Stimulated activated naive CD8-positive, alpha-beta T cell treated with anti-CD3 and anti-CD28 coated beads, Interleukin-15, Interleukin-2, amounts not matched to agents 100 U/mL and 50 U/mL, for 24 hours (primary cell): Measurements from ENCODE around the gene GDAP1L1.

Experiments used
- ATAC-seq: fragments of 150-1000 bp; cut with Tn5 transposase; one replicate; pipeline ENCODE4 v1.10.0; 2021
- DNase-seq: peaks from one replicate; pipeline ENCODE4 v3.0.0; 2021

GDAP1L1 gene

DNA sequence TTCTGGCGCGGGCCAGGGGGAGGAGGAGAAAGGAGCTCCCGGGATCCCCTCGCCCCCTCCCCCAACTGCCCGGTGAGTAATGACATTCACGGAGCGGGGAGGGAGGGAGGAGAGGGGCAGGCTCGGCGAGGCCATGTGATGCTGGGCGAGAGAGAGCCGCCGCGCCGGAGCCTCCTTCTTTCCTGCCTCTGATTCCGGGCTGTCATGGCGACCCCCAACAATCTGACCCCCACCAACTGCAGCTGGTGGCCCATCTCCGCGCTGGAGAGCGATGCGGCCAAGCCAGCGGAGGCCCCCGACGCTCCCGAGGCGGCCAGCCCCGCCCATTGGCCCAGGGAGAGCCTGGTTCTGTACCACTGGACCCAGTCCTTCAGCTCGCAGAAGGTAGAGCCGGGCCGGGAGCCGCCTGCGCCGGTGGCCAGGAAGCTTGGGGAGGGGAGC, at the start of gene GDAP1L1:
Gene GDAP1L1 (plus strand): TSS at position 178 of the 441 bp plus-strand sequence. CDS start 27 bp downstream, at position 205.
- no peak for DNase-seq
- no peak for ATAC-seq

DNA sequence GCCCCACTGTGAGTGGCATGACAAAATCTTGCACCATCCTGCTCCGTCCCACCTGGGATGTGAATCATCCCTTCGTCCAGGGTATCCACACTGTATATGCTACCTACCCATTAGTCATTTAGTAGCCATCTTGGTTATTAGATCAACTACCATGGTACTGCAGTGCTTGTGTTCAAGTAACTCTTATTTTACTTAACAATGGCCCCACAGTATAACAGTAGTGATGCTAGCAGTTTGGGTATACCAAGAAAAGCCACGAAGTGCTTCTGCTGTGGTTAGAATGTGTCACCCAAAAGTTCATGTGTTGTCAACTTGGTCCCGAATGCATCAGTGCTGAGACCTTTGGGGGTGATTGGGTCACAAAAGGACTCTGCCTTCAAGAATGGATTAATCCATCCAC, 48.2 kb upstream of the GDAP1L1 start:
- peak; percentile 93 for ATAC-seq

DNA sequence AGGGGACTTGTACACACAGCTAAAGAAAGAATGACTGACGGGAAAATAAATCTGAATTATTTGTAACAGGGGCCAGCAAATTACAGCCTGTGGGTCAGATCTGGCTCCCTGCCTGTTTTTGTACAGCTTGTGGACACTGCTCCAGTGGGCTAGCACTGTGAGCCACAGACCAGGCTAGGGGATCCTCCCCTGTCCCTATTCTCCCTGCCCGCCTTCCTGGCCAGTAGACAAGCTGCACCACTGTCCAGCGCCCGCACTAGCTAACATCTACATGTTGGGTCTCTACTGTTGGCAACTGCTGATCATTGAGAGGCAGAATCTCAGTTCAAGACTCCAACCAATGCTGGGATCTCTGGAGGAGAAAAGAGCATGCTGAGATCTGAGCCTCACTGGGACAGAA, 47.2 kb upstream of the GDAP1L1 start:
- ATAC-seq, result no peak
- DNase-seq, result no peak

More for the DNA sequence above, 48.2 kb upstream of the GDAP1L1 start:
- DNase-seq, result no peak

DNA sequence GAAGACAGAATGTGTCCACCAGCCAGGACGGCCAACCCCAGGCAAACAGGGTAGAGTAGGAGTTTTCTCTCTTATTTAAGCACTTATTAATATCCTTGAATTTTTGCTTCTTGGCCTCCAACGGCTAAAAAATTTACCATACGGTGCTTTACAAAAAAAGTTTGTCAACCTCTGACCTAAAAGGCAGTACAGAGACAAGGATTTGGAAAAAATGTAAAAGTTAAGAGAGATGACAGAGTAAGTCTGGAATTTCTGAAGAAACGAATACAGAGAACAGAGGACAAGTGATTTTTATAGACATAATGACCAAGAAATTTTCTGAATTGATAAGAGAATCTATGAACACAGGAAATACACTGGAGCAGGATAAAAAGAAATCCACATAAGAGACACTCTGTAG, 46.7 kb upstream of the GDAP1L1 start:
- ATAC-seq (no peak), DNase-seq (no peak)

DNA sequence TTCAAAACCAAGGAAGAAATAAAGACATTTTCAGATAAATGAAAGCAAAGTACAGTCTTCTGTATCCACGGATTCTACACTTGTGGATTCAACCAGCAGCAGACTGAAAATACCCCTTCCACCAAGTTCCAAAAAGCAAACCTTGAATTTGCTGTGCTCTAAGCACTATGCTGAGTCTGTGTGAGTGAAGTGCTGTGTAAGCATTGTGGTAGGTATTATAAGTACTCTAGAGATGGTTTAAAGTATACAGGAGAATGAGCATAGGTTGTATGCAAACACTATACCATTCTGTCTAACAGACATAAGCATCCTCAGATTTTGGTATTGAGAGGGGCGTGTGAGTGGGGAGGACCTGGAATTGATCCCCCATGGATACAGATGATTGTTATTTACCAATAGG, 46.1 kb upstream of the GDAP1L1 start:
- ATAC-seq (no peak), DNase-seq (no peak)

DNA sequence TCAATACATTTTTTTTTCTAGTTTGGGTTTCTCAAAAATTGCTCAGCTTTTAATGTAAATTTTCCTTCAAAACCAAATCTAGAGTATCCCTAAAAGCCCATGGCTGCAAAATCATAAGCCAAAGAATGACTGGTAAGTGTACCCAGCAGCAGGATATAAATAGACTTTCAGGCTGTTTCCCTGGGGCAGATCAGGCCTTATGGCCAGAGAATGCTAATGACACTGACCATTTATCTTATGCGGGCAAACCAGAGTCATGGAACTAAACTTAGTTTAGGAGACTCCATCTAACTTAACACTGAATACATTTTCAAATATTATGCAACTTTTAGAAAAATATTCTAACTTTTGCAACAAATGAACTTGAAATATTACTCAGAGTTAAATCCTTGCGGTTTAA, 43.9 kb upstream of the GDAP1L1 start:
- no peak for ATAC-seq
- no peak for DNase-seq

DNA sequence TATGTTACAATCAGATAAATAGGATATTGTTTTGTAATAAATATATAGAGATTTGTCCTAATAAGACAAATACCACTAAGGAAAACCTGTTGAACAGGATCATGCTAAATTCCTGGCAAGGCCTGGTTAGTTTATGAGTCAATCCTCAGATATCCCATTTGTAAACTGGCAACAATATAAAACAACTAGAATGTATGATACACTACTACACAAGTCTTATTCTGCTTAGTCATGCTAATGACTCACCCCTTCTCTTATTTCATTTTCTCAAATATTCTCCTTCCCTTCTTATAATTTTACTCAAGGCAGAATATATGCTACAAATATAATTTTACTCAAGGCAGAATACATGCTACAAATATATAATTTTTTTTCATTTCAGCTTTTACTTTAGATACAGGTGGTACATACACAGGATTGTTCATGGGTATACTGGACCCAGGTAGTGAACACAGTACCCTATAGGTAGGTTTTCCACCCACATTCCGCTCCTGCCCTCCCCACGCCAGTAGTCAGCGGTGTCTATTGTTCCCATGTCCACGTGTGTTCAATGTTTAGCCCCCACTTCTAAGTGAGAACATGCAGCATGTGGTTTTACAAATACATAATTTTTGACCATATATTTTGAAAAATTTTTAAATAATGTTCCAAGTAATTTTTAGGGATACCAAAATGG, 42.8 kb upstream of the GDAP1L1 start:
- no peak for DNase-seq
- ATAC-seq, result no peak

DNA sequence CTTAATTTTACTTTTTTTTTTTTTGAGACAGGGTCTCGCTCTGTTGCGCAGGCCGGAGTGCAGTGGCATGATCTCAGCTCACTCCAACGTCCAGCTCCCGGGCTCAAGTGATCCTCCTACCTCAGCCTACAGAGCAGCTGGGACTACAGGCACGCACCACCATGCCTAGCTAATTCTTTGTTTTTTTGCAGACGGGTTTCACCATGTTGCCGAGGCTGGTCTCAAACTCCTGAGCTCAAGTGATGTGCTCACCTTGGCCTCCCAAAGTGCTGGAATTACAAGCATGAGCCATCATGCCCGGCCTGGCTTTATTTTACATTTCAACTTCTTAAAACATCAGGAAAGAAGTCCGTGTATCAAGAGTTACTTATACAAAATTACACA, 42.3 kb upstream of the GDAP1L1 start:
- ATAC-seq, result no peak
- DNase-seq, result no peak

DNA sequence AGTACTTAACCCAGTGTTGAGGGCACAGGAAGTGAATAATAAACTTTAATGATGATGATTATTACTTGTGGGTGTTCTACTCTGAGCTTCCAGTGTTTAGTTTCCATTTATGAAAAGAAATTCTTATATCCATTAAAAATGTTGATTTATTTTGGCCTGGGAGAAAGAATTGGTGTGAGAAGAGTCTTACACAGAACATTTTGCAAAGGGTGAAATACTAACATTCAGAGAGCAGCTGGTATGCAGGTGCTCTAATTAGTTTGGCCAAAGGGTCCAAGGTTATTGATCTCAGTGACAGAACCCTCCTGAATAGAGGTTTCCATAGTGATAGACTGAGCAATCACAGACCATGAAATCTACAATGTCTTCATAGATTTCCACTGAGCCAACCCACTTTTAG, 41.0 kb upstream of the GDAP1L1 start:
- no peak for ATAC-seq
- no peak for DNase-seq

DNA sequence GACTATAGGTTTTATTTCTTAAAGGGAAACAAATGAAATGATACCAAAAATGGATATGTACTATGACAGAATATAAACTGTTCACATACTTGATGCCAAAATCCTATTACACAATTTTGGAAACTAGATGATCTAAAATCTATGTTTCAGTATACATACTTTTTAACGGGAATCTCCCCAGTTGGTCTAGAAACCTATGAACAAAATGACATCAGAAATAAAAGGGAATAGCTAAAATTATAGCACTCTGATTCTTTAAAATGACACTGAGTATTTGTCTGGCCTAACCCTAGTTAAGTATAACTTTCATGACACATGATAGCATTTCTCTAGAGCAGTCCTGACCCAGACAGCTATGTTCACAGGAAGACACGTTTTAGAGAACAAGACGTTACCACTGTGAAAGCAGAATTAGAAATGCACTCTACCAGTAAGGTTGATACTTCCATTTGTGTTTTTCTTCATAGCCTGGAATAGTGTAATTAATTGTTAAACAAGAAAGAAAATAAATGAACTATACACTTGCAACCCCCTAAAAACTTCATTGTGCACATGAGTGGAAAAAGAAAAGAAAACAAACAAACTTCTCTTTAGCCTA, 39.9 kb upstream of the GDAP1L1 start:
- DNase-seq (no peak), ATAC-seq (no peak)

DNA sequence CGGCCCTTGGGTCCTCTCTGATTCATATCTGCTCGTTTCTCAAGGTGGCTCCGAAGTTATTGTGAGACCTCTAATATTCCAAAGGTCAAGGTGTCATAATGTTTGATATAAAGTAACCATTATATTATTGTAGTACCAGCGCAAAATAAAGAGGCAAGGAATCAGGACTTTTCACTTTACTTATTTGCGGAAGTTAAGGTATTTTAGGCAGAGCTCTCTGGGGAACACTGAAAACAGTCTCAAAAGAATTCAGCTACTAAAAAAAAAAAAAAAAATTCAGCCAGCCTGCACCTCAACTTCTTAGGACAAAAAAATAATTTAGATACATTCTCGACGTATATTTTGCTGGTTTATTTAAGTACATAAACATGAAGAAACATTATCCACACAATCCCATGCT, 38.9 kb upstream of the GDAP1L1 start:
- no peak for DNase-seq
- ATAC-seq, result no peak

DNA sequence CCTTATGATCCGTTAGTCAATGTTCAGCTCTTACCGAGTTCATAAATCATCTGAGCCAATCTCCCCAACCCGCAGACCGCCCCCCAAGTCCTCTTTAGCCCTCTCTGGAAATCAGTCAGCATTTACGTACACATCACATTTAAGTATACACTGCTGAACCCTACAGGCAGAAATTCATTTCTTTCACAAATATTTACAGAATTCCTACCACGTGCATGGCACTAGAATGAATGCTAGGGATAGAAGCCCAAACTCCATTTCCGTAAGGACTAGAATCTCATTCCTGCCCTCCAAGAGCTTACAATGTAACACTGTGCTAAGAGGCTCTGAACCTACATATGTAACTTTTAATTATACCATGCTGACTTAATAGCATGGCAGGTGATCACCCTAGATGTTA, 38.3 kb upstream of the GDAP1L1 start:
- DNase-seq (no peak), ATAC-seq (no peak)

DNA sequence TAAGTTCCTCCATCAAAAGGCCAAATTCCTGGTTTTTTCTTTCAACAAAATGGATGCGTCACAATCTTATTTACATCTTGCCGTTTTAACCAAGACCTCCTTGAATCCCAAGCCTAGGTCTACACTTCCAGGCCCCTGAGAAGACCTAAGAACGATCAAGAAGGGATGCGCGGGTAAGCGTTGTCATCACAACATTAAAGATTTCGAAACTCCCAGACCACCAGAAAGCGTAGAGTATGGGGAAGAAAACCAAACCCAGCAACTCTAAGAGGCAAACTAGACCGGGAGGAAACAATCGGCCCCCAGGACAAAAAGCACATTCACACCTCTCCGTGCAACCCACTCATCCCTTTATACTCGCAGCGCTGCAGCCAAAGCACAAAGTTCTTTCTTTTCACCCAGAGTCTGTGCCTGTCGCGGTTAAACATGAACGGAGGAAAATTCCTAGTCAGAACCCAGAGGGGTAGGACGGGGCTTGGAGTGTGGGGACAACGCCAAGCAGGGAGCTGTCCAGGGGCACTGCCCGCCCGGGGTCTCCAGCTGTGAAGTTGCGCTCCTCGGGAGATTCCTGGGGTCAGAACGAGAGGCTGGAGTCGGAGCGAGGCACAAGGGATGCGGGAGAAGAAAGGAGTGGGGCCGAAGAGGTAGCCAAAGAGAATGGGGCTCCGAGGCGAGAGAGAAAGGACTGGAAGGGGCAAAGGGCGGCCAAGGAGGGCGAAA, 37.3 kb upstream of the GDAP1L1 start:
- no peak for ATAC-seq
- peak; percentile 23 for DNase-seq

DNA sequence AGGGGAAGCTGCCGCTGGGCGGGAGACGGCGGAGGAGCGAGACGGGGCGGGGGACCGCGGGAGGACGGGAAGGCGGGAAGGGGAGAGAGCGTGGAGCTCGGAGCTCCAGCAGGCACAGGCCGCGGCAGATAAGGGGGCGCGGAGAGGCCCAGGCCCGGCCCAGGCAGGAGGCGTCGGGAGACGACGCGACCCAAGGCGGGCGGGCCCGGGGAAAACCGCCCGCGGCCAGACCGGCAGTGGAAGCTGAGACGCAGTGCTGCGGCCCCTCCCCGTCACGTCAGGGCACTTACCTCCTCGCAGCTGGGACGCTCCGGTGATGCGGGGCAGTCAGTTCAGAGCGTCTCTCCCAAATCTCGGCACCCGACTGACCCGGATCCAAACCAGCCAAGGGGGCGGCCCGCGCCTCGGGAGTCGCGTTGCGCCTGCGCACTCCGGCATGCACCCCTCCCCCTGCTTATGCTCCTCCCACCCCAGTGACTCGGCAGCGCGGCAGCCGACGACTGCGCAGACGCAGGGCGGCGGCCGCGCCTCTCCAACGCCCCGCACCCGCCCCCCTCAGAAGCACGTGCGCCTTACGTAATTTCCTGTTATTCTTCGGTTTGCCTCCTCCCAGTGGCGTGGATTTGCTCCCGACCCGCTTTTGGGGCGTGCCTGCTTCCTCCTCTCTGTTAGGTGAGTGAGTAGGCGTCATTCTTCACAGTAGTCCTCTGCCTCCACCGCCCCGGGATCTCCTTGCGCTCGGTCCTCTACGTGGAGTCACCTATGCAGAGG, 36.5 kb upstream of the GDAP1L1 start, which contains the start of gene OSER1:
Gene OSER1 (minus strand): TSS at position 366 of the 771 bp plus-strand sequence. CDS start 3,814 bp downstream, outside the sequence.
- peak; percentile 98 for DNase-seq
- ATAC-seq, result peak; percentile 89

DNA sequence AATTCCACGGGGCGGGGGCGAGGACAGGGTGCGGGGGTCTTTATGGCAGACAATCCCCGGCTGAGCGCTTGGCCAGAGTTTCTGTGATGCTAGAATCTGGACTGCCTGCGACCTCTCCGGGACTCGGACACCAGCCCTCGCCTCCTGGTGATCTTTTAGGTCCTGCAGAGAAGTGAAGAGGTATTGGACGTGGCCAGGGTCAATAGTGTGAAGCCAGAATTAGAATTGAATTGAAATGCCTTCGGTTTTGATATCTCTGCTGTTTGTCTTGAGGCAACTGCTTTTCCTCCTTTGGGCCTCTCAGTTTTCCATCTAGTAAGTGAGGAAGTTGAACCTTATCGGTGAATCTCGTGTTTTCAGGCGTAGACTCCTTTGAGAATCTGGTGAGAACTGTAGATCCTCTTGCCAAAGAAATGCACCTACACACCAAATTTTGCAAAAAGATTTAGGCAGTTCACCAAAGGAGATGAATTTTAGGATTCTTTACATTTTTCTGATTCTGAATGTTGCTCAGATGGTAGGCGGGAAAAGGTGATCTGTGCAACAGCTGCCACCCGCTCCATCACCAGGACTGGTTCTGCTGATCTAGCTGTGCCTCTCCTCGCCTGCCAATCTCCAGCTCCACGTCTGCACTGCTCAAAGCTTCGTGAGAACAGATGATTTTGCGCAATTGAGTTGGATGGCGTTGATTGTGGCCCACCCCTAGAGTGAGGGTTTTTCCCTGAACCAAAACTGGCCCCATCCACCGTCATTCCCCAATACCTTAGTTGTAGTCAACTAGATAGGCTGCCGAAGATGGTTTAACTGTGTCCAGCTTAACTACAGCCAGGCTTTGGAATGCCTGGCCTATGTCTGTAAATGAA, 35.7 kb upstream of the GDAP1L1 start:
- ATAC-seq (no peak), DNase-seq (no peak)

DNA sequence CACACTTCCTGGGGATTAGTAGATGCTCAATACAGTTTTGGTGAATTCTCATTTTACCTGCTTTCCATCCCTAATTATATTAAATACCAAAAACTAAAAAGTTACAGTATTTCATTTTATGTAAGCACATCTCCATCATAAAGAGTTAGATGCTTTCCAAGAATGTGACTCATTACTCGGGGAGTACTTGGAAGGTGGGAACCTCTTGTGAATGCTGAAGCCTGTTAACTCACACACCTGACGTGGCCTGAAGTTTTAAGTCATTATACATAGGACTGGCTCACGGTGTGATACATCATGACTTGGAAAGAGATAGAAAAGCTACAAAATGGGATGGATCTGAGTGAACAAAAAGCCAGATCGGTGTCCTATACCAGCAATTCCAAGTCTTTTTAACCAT, 34.3 kb upstream of the GDAP1L1 start:
- ATAC-seq (no peak), DNase-seq (no peak)

DNA sequence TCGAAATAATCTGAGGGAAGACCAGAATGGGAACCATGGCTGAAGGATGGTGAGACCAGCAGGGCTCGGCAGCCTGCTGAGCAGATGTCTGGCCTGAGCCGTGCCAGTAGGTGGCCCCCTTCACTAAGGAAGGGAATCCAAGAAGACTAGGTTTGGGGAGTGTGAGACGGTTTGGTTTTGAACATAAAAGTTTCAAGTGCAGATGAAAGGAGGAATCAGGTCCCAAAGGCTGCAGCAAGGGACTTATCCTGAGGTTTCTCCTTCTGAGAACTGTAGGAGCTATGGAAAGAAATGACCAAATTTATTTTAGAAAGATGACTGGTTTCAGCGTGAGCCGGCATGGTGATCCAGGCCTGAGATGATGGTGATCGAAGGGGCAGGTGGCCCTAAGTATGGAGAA, 32.0 kb upstream of the GDAP1L1 start:
- DNase-seq (peak; percentile 80), ATAC-seq (no peak)

DNA sequence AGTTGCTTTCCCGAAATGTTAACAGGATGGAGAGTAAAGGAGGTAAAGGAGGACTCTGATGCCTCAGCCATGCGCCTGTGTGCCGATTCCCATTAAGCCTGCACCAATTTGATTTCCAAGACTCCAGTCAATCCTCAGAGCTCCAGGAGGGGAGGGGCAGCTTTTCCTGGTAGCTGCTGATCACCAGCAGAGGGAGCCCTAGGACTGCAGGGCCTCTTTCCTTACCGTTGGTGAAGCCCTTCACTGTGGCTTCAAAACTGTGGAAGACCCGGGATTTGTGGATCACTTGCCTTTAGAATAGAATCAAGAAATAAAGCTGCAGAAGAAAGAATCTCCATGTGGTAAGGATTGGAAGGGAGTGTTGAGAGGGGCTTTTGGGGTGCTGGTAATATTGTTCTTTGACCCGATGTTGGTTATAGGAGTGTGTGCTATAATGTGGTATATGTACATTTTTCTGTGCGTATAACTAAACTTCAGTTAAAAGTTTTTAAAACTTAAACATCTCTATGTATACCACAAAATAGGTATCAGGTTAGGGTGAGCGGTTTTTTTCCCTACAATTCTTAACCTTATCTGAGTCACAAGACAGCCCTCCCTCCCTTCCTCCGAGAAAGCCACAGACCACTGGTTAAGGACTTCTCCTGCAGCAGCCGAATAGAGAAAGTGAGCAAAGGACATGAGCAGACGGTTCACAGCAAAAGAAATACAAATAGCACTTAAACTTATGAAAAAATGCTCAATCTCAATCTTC, 29.6 kb upstream of the GDAP1L1 start:
- DNase-seq (peak; percentile 74), ATAC-seq (peak; percentile 75)

DNA sequence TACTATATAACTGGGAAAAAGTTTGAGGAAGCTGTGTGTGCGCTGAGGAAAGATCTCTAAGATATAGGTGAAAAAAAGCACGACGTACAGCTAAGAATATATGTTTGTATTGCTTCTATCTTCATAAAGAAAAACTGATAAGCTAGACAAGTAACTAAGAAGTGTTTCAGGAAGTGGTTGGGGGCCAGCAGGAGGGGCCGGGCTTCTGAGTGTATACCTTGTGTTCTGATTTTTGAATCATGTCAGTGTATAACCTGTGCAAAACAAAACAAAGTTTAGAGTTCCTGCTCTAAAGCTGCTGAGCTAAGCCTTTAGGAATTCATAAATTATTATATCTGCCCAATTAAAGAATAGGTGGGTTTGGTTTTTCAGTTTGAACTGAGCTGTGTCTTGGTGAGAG, 28.7 kb upstream of the GDAP1L1 start:
- DNase-seq, result no peak
- no peak for ATAC-seq

DNA sequence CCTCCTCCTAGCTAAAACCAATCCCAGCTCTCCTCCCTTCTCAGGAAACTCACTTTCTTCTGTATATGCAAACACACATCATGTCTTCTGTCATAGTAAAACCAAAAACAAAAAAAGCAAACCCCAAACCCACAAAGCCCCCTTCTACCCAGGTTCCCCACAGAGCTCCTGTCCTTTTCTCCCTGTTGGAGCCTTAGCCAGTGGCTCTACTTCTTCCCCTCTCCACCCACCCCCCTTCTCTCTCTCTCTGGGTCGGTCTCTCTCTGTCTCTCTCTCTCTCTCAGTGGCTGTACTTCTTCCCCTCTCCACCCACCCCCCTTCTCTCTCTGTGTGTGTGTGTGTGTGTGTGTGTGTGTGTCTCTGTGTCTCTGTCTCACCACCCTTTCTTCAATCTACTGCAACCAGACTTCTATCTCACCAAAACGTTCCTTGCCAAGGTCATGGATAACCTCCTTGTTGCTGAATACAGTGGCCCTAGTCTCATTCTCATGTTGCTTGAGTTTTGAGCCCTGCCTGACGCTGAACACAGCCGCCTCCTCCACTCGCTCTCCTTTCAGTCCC, 27.9 kb upstream of the GDAP1L1 start:
- DNase-seq (no peak), ATAC-seq (no peak)

DNA sequence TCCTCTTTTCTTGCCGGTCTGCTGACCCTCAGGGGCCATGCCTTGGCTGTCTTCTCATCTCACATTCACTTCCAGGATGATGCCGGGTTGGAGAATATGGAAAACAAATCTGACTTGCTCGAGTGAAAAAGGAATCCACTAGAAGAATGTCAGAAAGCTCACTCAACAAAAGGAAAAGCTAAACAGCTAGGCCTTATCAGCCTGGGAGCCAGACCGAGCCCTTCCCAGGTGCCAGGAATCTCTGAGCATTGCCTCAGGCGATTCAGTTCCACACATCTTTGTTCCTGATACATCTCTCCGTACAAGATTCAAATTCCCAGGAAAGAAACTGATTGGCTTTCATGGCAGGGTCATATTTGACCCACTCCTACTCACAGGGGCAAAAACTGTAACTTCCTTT, 27.3 kb upstream of the GDAP1L1 start:
- ATAC-seq, result no peak
- no peak for DNase-seq
